GM10248 (cell line): Measurements from ENCODE around the gene AVEN.

Experiments
- CTCF ChIA-PET: fragments of 300-600 bp; sonication (Branson Sonifier 250); formaldehyde crosslinking; extraction: SDS; loops from one replicate; lab custom pipeline; 2021; ENCODE audit warnings: antibody characterized with exemption; lab: Yijun Ruan, JAX
- POLR2A ChIA-PET: fragments of 350-650 bp; sonication (Branson Sonifier 250); formaldehyde crosslinking; extraction: SDS; loops from one replicate; lab custom pipeline; 2020; ENCODE audit warnings: antibody characterized with exemption; lab: Yijun Ruan, JAX
- DNase-seq: peaks from one replicate; pipeline ENCODE4 v3.0.0; 2012; ENCODE audit errors: extremely low spot score
- CTCF ChIP-seq: IDR thresholded peaks from 2 replicates; pipeline ENCODE4 v1.5.1; 2012; ENCODE audit warnings: mild to moderate bottlenecking, low read depth; ENCODE audit errors: extremely low read depth, missing control alignments, control extremely low read depth

AVEN gene

GRCh38 chr15:34038871-34039789, at the start of gene AVEN:
Gene AVEN, minus strand, starts transcription at chr15:34039204. Its CDS starts 158 bp downstream, at chr15:34039046.
- POLR2A ChIA-PET: interaction anchor here (0.6 kb wide), 2 partner anchors 244 to 328 kb away, joined by 3 to 4 read pairs; no protein-coding TSS in a partner anchor
- DNase-seq: peak; percentile 68
- CTCF ChIA-PET: interaction anchor here (3.9 kb wide), 1 partner anchor 23 kb away, joined by 19 read pairs; no protein-coding TSS in a partner anchor
- TF ChIP-seq CTCF: no peak

- TF ChIP-seq CTCF: no peak
- CTCF ChIA-PET: interaction anchor here (0.9 to 1.6 kb wide), 3 partner anchors 14 to 81 kb away, joined by 3 to 5 read pairs (median 4); no protein-coding TSS in a partner anchor
- DNase-seq: no peak
- POLR2A ChIA-PET: no interaction called here
Observed at GRCh38 chr15:34085746-34086145, 46.7 kb upstream of the AVEN start.

GRCh38 chr15:34084086-34084485, 45.1 kb upstream of the AVEN start:
- ChIA-PET POLR2A (no interaction called here), CTCF (interaction anchor here (1.2 to 1.3 kb wide), 2 partner anchors 11 to 20 kb away, joined by 4 read pairs; no protein-coding TSS in a partner anchor)
- TF ChIP-seq CTCF: no peak
- DNase-seq: no peak

GRCh38 chr15:34079904-34080303, 40.9 kb upstream of the AVEN start:
- POLR2A ChIA-PET: no interaction called here

GRCh38 chr15:34078900-34079299, 39.9 kb upstream of the AVEN start:
- DNase-seq: no peak
- ChIA-PET CTCF (interaction anchor here (0.8 to 1.0 kb wide), 2 partner anchors 15 to 16 kb away, joined by 3 to 5 read pairs; no protein-coding TSS in a partner anchor), POLR2A (no interaction called here)
- TF ChIP-seq CTCF: no peak

More at GRCh38 chr15:34079904-34080303, 40.9 kb upstream of the AVEN start:
- CTCF ChIA-PET: interaction anchor here (0.8 to 1.0 kb wide), 2 partner anchors 16 to 17 kb away, joined by 3 to 5 read pairs; no protein-coding TSS in a partner anchor
- no peak for DNase-seq
- no peak for TF ChIP-seq CTCF

- DNase-seq: no peak
- TF ChIP-seq CTCF: no peak
- CTCF ChIA-PET: interaction anchor here (0.9 to 2.5 kb wide), 3 partner anchors 14 to 33 kb away, joined by 3 to 7 read pairs (median 4); no protein-coding TSS in a partner anchor
- POLR2A ChIA-PET: interaction anchor here (1.0 kb wide), 1 partner anchor 132 kb away, joined by 3 read pairs; no protein-coding TSS in a partner anchor
Observed at GRCh38 chr15:34076785-34077184, 37.8 kb upstream of the AVEN start.
